GM23338 (cell line): ENCODE results near the gene CFAP251. TPM values are rescaled to one million over a fixed set of nuclear protein-coding genes. Genes with fewer than 3 reads are reported as not detected.

Source experiments
- CTCF ChIP-seq, 2 experiments: fragments of 200-600 bp in 1 of 2; sonication (generic) in 1 of 2; conservative IDR thresholded peaks; 2 replicates each; pipeline versions ENCODE4 v1.5.1 to v1.6.1; 2016 to 2017; ENCODE audit warnings: antibody characterized with exemption in 2 of 2, low read depth in 2 of 2, mild to moderate bottlenecking in 2 of 2, moderate library complexity in 1 of 2
- ETS1 ChIP-seq: IDR thresholded peaks from 2 replicates; pipeline ENCODE4 v1.6.1; 2016; ENCODE audit warnings: antibody characterized with exemption
- EZH2 ChIP-seq: fragments of 200-600 bp; sonication (generic); IDR thresholded peaks from one replicate; pipeline ENCODE4 v1.8.0; 2017; ENCODE audit warnings: antibody characterized with exemption, mild to moderate bottlenecking, low read depth; ENCODE audit not compliant: unreplicated experiment
- JUNB ChIP-seq: IDR thresholded peaks from one replicate; pipeline ENCODE4 v1.6.1; 2016; ENCODE audit warnings: antibody characterized with exemption; ENCODE audit not compliant: unreplicated experiment
- ZNF462 ChIP-seq: fragments of 250-450 bp; sonication (Bioruptor Pico); IDR thresholded peaks from 2 replicates; pipeline ENCODE4 v1.5.0; 2020; ENCODE audit warnings: mild to moderate bottlenecking, moderate library complexity
- polyA plus RNA-seq: library from polyadenylated mRNA; unstranded; fragments of >200 nt; fragmentation: Nextera tagmentation; extraction: Ambion mirVana; gene quantifications from 2 replicates; pipeline ENCODE4 v1.2.1, GENCODE V29; 2016
- total RNA-seq: library from RNA; depleted of rRNA; stranded (reverse); fragments of >200 nt; shearing (Covaris generic); gene quantifications from 2 replicates; pipeline ENCODE4 v1.2.3, GENCODE V29; 2014

Gene CFAP251
- total and polyA plus RNA-seq, 2 experiments from 2014 or later, result 1.4 to 2.5 TPM

GRCh38 chr12:121925358-121925695 lies 6.9 kb downstream of the CFAP251 start (continued):
- TF ChIP-seq ZNF462 (CRISPR knock-in tag) (no peak), EZH2 (no peak), JUNB (no peak), CTCF (conservative IDR thresholded peaks at IDR 0.05; ENCODE audit: low read depth in 2 of 2) (no peak), ETS1 (no peak)
